Measurements from ENCODE around the gene TUBGCP4.
A peak's percentile ranks its signal among the peaks of the same experiment; 100 is the strongest.

Gene TUBGCP4

GRCh38 chr15:43406189-43406588 is 35.3 kb downstream of the TUBGCP4 start:
- no peak for DNase-seq

- no peak for DNase-seq
These were observed 35.9 kb downstream of the TUBGCP4 start for GRCh38 chr15:43406808-43407207.

GRCh38 chr15:43408789-43409188 is 37.9 kb downstream of the TUBGCP4 start:
- no peak for DNase-seq

- DNase-seq, result no peak
These were observed 39.8 kb downstream of the TUBGCP4 start for GRCh38 chr15:43410572-43411214.

GRCh38 chr15:43412096-43412495 is 41.2 kb downstream of the TUBGCP4 start:
- no peak for DNase-seq

- no peak for DNase-seq
These were observed 43.3 kb downstream of the TUBGCP4 start for GRCh38 chr15:43414196-43414595.

- DNase-seq, result no peak
These were observed 49.5 kb downstream of the TUBGCP4 start for GRCh38 chr15:43420435-43420834.

GRCh38 chr15:43420876-43421275 is 50.0 kb downstream of the TUBGCP4 start:
- DNase-seq, result no peak

- DNase-seq, result no peak
These were observed 52.9 kb downstream of the TUBGCP4 start for GRCh38 chr15:43423793-43424192.

GRCh38 chr15:43429687-43430086 is 58.8 kb downstream of the TUBGCP4 start:
- DNase-seq, result no peak

- no peak for DNase-seq
These were observed 62.3 kb downstream of the TUBGCP4 start for GRCh38 chr15:43433165-43433564.

GRCh38 chr15:43433661-43434303 is 62.9 kb downstream of the TUBGCP4 start:
- DNase-seq, result no peak

- DNase-seq, result no peak
These were observed 63.5 kb downstream of the TUBGCP4 start for GRCh38 chr15:43434446-43434845.

- DNase-seq, result no peak
These were observed 65.5 kb downstream of the TUBGCP4 start for GRCh38 chr15:43436395-43436794.

- no peak for DNase-seq
These were observed 68.4 kb downstream of the TUBGCP4 start for GRCh38 chr15:43439268-43439667.

- peak; percentile 32 for DNase-seq
These were observed 69.9 kb downstream of the TUBGCP4 start for GRCh38 chr15:43440721-43441281.

GRCh38 chr15:43441316-43441715 is 70.4 kb downstream of the TUBGCP4 start:
- no peak for DNase-seq

GRCh38 chr15:43446344-43446743 is 75.4 kb downstream of the TUBGCP4 start:
- DNase-seq, result no peak

GRCh38 chr15:43449981-43450380 is 79.1 kb downstream of the TUBGCP4 start:
- no peak for DNase-seq

Measured in GOT3 (cell line).